ENCODE results near the gene HPCAL1. TPM values are rescaled to one million over a fixed set of nuclear protein-coding genes. Genes with fewer than 3 reads are reported as not detected.
A peak's percentile ranks its signal among the peaks of the same experiment; 100 is the strongest.

The HPCAL1 gene
- total and polyA plus RNA-seq, 4 experiments from 2014 or later = 77.1 to 114 (median 90.4) TPM

- Histone ChIP-seq H3K4me1 (ENCODE audit: insufficient read depth, low read length) (peaks cover 58% of the 10 kb centered on the region), H3K4me3 (ENCODE audit: low read length in 2 of 2) (no peak overlapping the region), H3K27ac (ENCODE audit: low read depth, low read length) (no peak overlapping the region), H3K27me3 (ENCODE audit: insufficient read depth, low read length) (no peaks in the 10 kb centered on the region), H3K9me3 (ENCODE audit: control insufficient read depth in 1 of 2, low read length in 2 of 2) (no peaks in the 10 kb centered on the region), H3K36me3 (ENCODE audit: insufficient read depth, low read length) (no peaks in the 10 kb centered on the region)
- ChIA-PET CTCF (ENCODE audit: partially characterized antibody) (interaction anchor here (2.2 kb wide), 1 partner anchor 35 kb away, joined by 7 read pairs; no protein-coding TSS in a partner anchor), POLR2A (ENCODE audit: partially characterized antibody) (no interaction called here)
- peak overlapping the region in 1 of 8 donors; percentile 34 for H3K4me3 Mint-ChIP-seq
- intact Hi-C loops (cut with micrococcal nuclease) = no loop called here
- no peaks in the 10 kb centered on the region for H3K9me3 Mint-ChIP-seq
- DNase-seq = no peak
- no peaks in the 10 kb centered on the region for H3K27me3 Mint-ChIP-seq
- peaks cover 3 to 10% of the 10 kb centered on the region in 2 donors for H3K36me3 Mint-ChIP-seq
- H3K4me1 Mint-ChIP-seq = peaks cover 35 to 83% (median 62%) of the 10 kb centered on the region in 4 donors
- peak overlapping the region in 1 of 7 donors; percentile 54 for H3K27ac Mint-ChIP-seq
Observed at GRCh38 chr2:10373931-10374330, 71.2 kb downstream of the HPCAL1 start.

GRCh38 chr2:10374362-10374943 is 71.7 kb downstream of the HPCAL1 start:
- no peaks in the 10 kb centered on the region for H3K9me3 ChIP-seq (ENCODE audit: control insufficient read depth in 1 of 2, low read length in 2 of 2)
- H3K27ac ChIP-seq (ENCODE audit: low read depth, low read length) = no peak overlapping the region
- POLR2A ChIA-PET (ENCODE audit: partially characterized antibody) = interaction anchor here (1.1 kb wide), 1 partner anchor 70 kb away, joined by 3 read pairs; no protein-coding TSS in a partner anchor
- peak overlapping the region; percentile 47 to 93 (median 59) for H3K27ac Mint-ChIP-seq
- peak overlapping the region in 2 of 8 donors; percentile 34 to 40 for H3K4me3 Mint-ChIP-seq
- CTCF ChIA-PET (ENCODE audit: partially characterized antibody) = interaction anchor here (1.7 to 2.2 kb wide), 2 partner anchors 34 to 70 kb away, joined by 4 to 7 read pairs; no protein-coding TSS in a partner anchor
- H3K27me3 Mint-ChIP-seq = no peaks in the 10 kb centered on the region
- no peaks in the 10 kb centered on the region for H3K27me3 ChIP-seq (ENCODE audit: insufficient read depth, low read length)
- peaks cover 40 to 84% (median 63%) of the 10 kb centered on the region in 4 donors for H3K4me1 Mint-ChIP-seq
- DNase-seq = no peak
- H3K4me3 ChIP-seq (ENCODE audit: low read length in 2 of 2) = no peak overlapping the region
- peaks cover 3 to 9% of the 10 kb centered on the region in 2 donors for H3K36me3 Mint-ChIP-seq
- H3K36me3 ChIP-seq (ENCODE audit: insufficient read depth, low read length) = no peaks in the 10 kb centered on the region
- H3K4me1 ChIP-seq (ENCODE audit: insufficient read depth, low read length) = peaks cover 64% of the 10 kb centered on the region
- no peaks in the 10 kb centered on the region for H3K9me3 Mint-ChIP-seq
- intact Hi-C loops (cut with micrococcal nuclease) = no loop called here

- no peak for DNase-seq
- Mint-ChIP-seq H3K36me3 (peaks cover 3 to 5% of the 10 kb centered on the region in 2 donors), H3K4me3 (peak overlapping the region in 4 of 8 donors; percentile 5 to 57 (median 30)), H3K27ac (peak overlapping the region in 5 of 7 donors; percentile 44 to 80 (median 49)), H3K9me3 (no peaks in the 10 kb centered on the region), H3K4me1 (peaks cover 52 to 88% (median 68%) of the 10 kb centered on the region in 4 donors), H3K27me3 (no peaks in the 10 kb centered on the region)
- Histone ChIP-seq H3K4me1 (ENCODE audit: insufficient read depth, low read length) (peaks cover 68% of the 10 kb centered on the region), H3K36me3 (ENCODE audit: insufficient read depth, low read length) (no peaks in the 10 kb centered on the region), H3K9me3 (ENCODE audit: control insufficient read depth in 1 of 2, low read length in 2 of 2) (no peaks in the 10 kb centered on the region), H3K4me3 (ENCODE audit: low read length in 2 of 2) (no peak overlapping the region), H3K27me3 (ENCODE audit: insufficient read depth, low read length) (no peaks in the 10 kb centered on the region), H3K27ac (ENCODE audit: low read depth, low read length) (no peak overlapping the region)
- intact Hi-C loops (cut with micrococcal nuclease) = no loop called here
- POLR2A ChIA-PET (ENCODE audit: partially characterized antibody) = no interaction called here
- CTCF ChIA-PET (ENCODE audit: partially characterized antibody) = interaction anchor here (1.7 to 2.2 kb wide), 2 partner anchors 33 to 72 kb away, joined by 4 to 7 read pairs; no protein-coding TSS in a partner anchor
Observed at GRCh38 chr2:10375570-10376281, 73.0 kb downstream of the HPCAL1 start.

- intact Hi-C loops (cut with micrococcal nuclease) = no loop called here
Observed at GRCh38 chr2:10377052-10377746, 74.5 kb downstream of the HPCAL1 start.

GRCh38 chr2:10377747-10378085 is 75.0 kb downstream of the HPCAL1 start:
- POLR2A ChIA-PET (ENCODE audit: partially characterized antibody) = interaction anchor here (0.9 to 1.1 kb wide), 3 partner anchors 30 to 73 kb away, joined by 3 to 5 read pairs (median 3); no protein-coding TSS in a partner anchor
- peaks cover 3 to 5% of the 10 kb centered on the region in 2 donors for H3K36me3 Mint-ChIP-seq
- no peaks in the 10 kb centered on the region for H3K9me3 ChIP-seq (ENCODE audit: control insufficient read depth in 1 of 2, low read length in 2 of 2)
- H3K9me3 Mint-ChIP-seq = no peaks in the 10 kb centered on the region
- no peaks in the 10 kb centered on the region for H3K27me3 Mint-ChIP-seq
- H3K27ac ChIP-seq (ENCODE audit: low read depth, low read length) = no peak overlapping the region
- DNase-seq = no peak
- intact Hi-C loops (cut with micrococcal nuclease) = loop anchor here (2.0 kb wide), 3 partner anchors 31 to 73 kb away; no protein-coding TSS in a partner anchor
- no peaks in the 10 kb centered on the region for H3K27me3 ChIP-seq (ENCODE audit: insufficient read depth, low read length)
- peak overlapping the region in 7 of 8 donors; percentile 62 to 85 (median 68) for H3K4me3 Mint-ChIP-seq
- H3K4me3 ChIP-seq (ENCODE audit: low read length in 2 of 2) = no peak overlapping the region
- CTCF ChIA-PET (ENCODE audit: partially characterized antibody) = interaction anchor here (0.7 to 3.3 kb wide), 3 partner anchors 47 to 74 kb away, joined by 3 to 11 read pairs (median 3); no protein-coding TSS in a partner anchor
- H3K4me1 ChIP-seq (ENCODE audit: insufficient read depth, low read length) = peaks cover 86% of the 10 kb centered on the region
- peak overlapping the region; percentile 42 to 90 (median 81) for H3K27ac Mint-ChIP-seq
- H3K4me1 Mint-ChIP-seq = peaks cover 67 to 96% (median 81%) of the 10 kb centered on the region in 4 donors
- H3K36me3 ChIP-seq (ENCODE audit: insufficient read depth, low read length) = no peaks in the 10 kb centered on the region

More at GRCh38 chr2:10377052-10377746, 74.5 kb downstream of the HPCAL1 start:
- peaks cover 80% of the 10 kb centered on the region for H3K4me1 ChIP-seq (ENCODE audit: insufficient read depth, low read length)
- H3K27ac Mint-ChIP-seq = peak overlapping the region in 6 of 7 donors; percentile 42 to 90 (median 74)
- H3K4me1 Mint-ChIP-seq = peaks cover 66 to 95% (median 78%) of the 10 kb centered on the region in 4 donors
- H3K4me3 Mint-ChIP-seq = peak overlapping the region in 7 of 8 donors; percentile 32 to 85 (median 67)
- no peak overlapping the region for H3K27ac ChIP-seq (ENCODE audit: low read depth, low read length)
- no peaks in the 10 kb centered on the region for H3K27me3 ChIP-seq (ENCODE audit: insufficient read depth, low read length)
- H3K27me3 Mint-ChIP-seq = no peaks in the 10 kb centered on the region
- no peaks in the 10 kb centered on the region for H3K9me3 ChIP-seq (ENCODE audit: control insufficient read depth in 1 of 2, low read length in 2 of 2)
- H3K9me3 Mint-ChIP-seq = no peaks in the 10 kb centered on the region
- no peak overlapping the region for H3K4me3 ChIP-seq (ENCODE audit: low read length in 2 of 2)
- peaks cover 3 to 5% of the 10 kb centered on the region in 2 donors for H3K36me3 Mint-ChIP-seq
- ChIA-PET POLR2A (ENCODE audit: partially characterized antibody) (interaction anchor here (1.1 kb wide), 1 partner anchor 73 kb away, joined by 5 read pairs; no protein-coding TSS in a partner anchor), CTCF (ENCODE audit: partially characterized antibody) (no interaction called here)
- DNase-seq = no peak
- H3K36me3 ChIP-seq (ENCODE audit: insufficient read depth, low read length) = no peaks in the 10 kb centered on the region

GRCh38 chr2:10378189-10378588 is 75.5 kb downstream of the HPCAL1 start:
- H3K4me1 Mint-ChIP-seq = peaks cover 66 to 96% (median 82%) of the 10 kb centered on the region in 4 donors
- H3K36me3 ChIP-seq (ENCODE audit: insufficient read depth, low read length) = no peaks in the 10 kb centered on the region
- intact Hi-C loops (cut with micrococcal nuclease) = loop anchor here (2.0 kb wide), 3 partner anchors 31 to 73 kb away; no protein-coding TSS in a partner anchor
- no peaks in the 10 kb centered on the region for H3K9me3 ChIP-seq (ENCODE audit: control insufficient read depth in 1 of 2, low read length in 2 of 2)
- peaks cover 90% of the 10 kb centered on the region for H3K4me1 ChIP-seq (ENCODE audit: insufficient read depth, low read length)
- CTCF ChIA-PET (ENCODE audit: partially characterized antibody) = interaction anchor here (0.6 to 3.3 kb wide), 4 partner anchors 47 to 260 kb away, joined by 3 to 11 read pairs (median 3); no protein-coding TSS in a partner anchor
- H3K36me3 Mint-ChIP-seq = peaks cover 3 to 5% of the 10 kb centered on the region in 2 donors
- POLR2A ChIA-PET (ENCODE audit: partially characterized antibody) = interaction anchor here (0.9 to 1.1 kb wide), 4 partner anchors 30 to 76 kb away, joined by 3 to 5 read pairs (median 3); partner anchors contain the start of gene HPCAL1
- DNase-seq = peak; percentile 21 to 50 (median 28)
- H3K27ac Mint-ChIP-seq = peak overlapping the region; percentile 69 to 90 (median 84)
- peak overlapping the region; percentile 27 for H3K27ac ChIP-seq (ENCODE audit: low read depth, low read length)
- H3K4me3 ChIP-seq (ENCODE audit: low read length in 2 of 2) = no peak overlapping the region
- H3K4me3 Mint-ChIP-seq = peak overlapping the region in 7 of 8 donors; percentile 62 to 85 (median 68)
- no peaks in the 10 kb centered on the region for H3K9me3 Mint-ChIP-seq
- H3K27me3 ChIP-seq (ENCODE audit: insufficient read depth, low read length) = no peaks in the 10 kb centered on the region
- no peaks in the 10 kb centered on the region for H3K27me3 Mint-ChIP-seq
